SJSA1 (cell line): Measurements from ENCODE around the gene CPED1. TPM values are rescaled to one million over a fixed set of nuclear protein-coding genes. Genes with fewer than 3 reads are reported as not detected.
"Not testable (repeated sequence)": the region's sequence is repeated elsewhere in the genome, so short reads cannot be mapped to it uniquely, and the experiment has no call there.

Source experiments
- DNase-seq, 2 experiments: peaks; one replicate each; pipeline ENCODE4 v3.0.0-alpha.2; 2015 to 2020; ENCODE audit warnings: low spot score in 2 of 2, low read depth in 1 of 2
- H3K27ac ChIP-seq: fragments of 250-450 bp; sonication (Bioruptor Pico); 2 replicates; pipeline ENCODE4 v1.5.1; 2020; ENCODE audit warnings: mild to moderate bottlenecking, moderate library complexity
- H3K27me3 ChIP-seq: fragments of 250-450 bp; sonication (Bioruptor Pico); replicated peaks from 2 replicates; pipeline ENCODE4 v1.5.1; 2020; ENCODE audit warnings: mild to moderate bottlenecking, moderate library complexity
- H3K36me3 ChIP-seq: fragments of 250-450 bp; sonication (Bioruptor Pico); 2 replicates; pipeline ENCODE4 v1.5.1; 2020; ENCODE audit warnings: mild to moderate bottlenecking
- H3K4me1 ChIP-seq: fragments of 250-450 bp; sonication (Bioruptor Pico); replicated peaks from 2 replicates; pipeline ENCODE4 v1.6.1; 2021; ENCODE audit warnings: mild to moderate bottlenecking
- H3K4me3 ChIP-seq: fragments of 250-450 bp; sonication (Bioruptor Pico); 2 replicates; pipeline ENCODE4 v1.5.1; 2020; ENCODE audit warnings: mild to moderate bottlenecking
- H3K9me3 ChIP-seq: fragments of 250-450 bp; sonication (Bioruptor Pico); replicated peaks from 2 replicates; pipeline ENCODE4 v1.5.1; 2020; ENCODE audit warnings: mild to moderate bottlenecking
- total RNA-seq: library from RNA; depleted of rRNA; stranded (reverse); fragments of >200 nt; shearing (Covaris generic); gene quantifications from 2 replicates; pipeline ENCODE4 v1.2.3, GENCODE V29; 2014

Gene CPED1
- total RNA-seq, 1 experiment from 2014 or later, result 64.8 TPM

DNA sequence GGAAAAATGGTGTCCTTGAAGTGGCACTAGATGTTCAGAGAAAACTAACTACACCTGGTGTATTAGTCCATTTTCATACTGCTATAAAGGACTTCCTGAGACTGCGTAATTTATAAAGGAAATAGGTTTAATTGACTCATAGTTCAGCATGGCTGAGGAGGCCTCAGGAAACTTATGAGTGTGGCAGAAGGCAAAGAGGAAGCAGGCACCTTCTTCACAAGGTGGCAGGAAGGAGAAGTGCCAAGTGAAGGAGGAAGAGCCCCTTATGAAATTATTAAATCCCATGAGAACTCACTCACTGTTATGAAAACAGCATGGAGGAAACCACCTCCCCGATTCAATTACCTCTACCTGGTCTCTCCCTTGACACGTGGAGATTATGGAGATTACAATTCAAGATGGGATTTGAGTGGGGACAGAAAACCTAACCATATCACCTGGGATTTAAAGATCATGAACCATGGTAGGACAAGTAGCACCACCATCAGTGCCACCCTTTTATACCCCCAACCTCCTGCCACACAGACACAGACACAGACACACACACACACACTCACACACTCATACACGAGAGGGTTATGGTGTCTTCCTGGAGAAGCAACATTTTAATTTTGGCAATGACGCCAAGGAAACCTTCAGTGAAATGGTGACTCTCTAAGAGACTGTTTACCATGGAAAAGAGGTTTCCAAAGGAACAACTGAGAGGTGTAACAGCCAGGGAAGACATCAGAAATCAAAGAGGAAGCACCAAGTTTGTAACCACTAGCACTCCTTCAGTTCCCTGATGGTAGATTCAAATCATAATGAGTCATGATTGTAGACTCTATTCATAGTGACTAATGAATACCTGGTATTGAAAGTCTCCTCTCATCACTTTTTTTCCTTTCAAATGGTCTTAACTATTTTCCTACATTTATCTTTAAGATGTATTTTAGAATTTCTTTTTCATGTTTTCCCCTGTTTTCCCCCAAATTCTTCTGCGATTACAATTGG lies 298.5 kb downstream of the CPED1 start:
- DNase-seq, result no peak
- H3K9me3 ChIP-seq, result 0 out of 2 replicates have a peak, but pooled peaks cover 2% of the 10 kb centered on the region

DNA sequence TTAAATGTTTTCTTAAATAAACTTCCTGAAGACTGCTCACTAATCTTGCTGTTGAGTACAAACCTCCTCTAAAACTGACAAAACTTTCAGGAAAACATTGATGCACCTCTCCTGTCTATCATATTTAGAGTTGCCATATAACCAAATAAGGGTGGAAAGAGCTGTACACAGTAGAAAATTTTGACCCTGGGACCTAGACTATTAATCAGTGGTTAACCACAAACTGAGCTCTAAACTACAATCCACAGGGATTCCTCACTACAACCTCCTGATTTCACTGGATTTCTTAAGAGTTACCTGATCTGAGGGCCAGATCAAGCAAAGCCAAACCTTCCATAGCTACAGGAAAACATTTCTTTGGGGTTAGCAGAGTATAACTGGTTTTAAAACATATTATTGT lies 300.4 kb downstream of the CPED1 start:
- DNase-seq, result no peak
- Histone ChIP-seq H3K9me3 (0 out of 2 replicates have a peak, but pooled peaks cover 2% of the 10 kb centered on the region), H3K27ac (no peak overlapping the region), H3K4me3 (no peak overlapping the region), H3K36me3 (peaks cover 9% of the 10 kb centered on the region), H3K4me1 (peaks cover 20% of the 10 kb centered on the region), H3K27me3 (no peaks in the 10 kb centered on the region)

More for the DNA sequence above, 298.5 kb downstream of the CPED1 start:
- H3K27me3 ChIP-seq, result no peaks in the 10 kb centered on the region
- H3K36me3 ChIP-seq, result peaks cover 13% of the 10 kb centered on the region
- no peak overlapping the region for H3K27ac ChIP-seq
- no peak overlapping the region for H3K4me3 ChIP-seq
- H3K4me1 ChIP-seq, result peaks cover 20% of the 10 kb centered on the region

GRCh38 chr7:121289930-121290329 lies 301.4 kb downstream of the CPED1 start:
- not testable (repeated sequence) for DNase-seq, H3K27me3 ChIP-seq, H3K36me3 ChIP-seq, H3K9me3 ChIP-seq, H3K27ac ChIP-seq, H3K4me3 ChIP-seq
- peaks cover 20% of the 10 kb centered on the region for H3K4me1 ChIP-seq

- Histone ChIP-seq H3K9me3 (no peaks in the 10 kb centered on the region), H3K27me3 (no peaks in the 10 kb centered on the region), H3K4me3 (no peak overlapping the region), H3K27ac (no peak overlapping the region), H3K36me3 (peaks cover 10% of the 10 kb centered on the region), H3K4me1 (peaks cover 15% of the 10 kb centered on the region)
- no peak for DNase-seq
These were observed 306.0 kb downstream of the CPED1 start for GRCh38 chr7:121294448-121294992.

GRCh38 chr7:121297843-121298242 lies 309.3 kb downstream of the CPED1 start:
- no peaks in the 10 kb centered on the region for H3K27me3 ChIP-seq
- peaks cover 37% of the 10 kb centered on the region for H3K4me1 ChIP-seq
- no peak overlapping the region for H3K4me3 ChIP-seq
- peaks cover 5% of the 10 kb centered on the region for H3K36me3 ChIP-seq
- H3K9me3 ChIP-seq, result no peaks in the 10 kb centered on the region
- no peak overlapping the region for H3K27ac ChIP-seq
- DNase-seq, result no peak

DNA sequence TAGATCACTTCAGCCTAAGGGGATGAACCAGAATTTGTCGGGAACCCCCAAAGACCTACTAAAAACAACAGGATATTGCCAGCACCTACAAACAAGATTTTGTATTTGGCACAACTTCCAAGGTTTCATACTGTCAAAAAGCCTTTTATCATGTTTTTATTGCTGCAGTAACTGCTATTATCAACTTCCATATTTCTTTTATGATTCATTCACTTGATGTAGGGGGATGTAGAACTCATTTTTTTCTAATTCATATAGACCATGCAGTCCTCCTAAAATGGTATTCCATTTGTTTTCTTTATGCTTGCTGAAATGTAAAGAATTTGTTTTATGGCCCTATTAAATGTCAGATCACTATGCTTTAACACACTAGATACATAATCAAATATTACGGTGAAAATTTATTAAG lies 310.3 kb downstream of the CPED1 start:
- Histone ChIP-seq H3K36me3 (peaks cover 5% of the 10 kb centered on the region), H3K9me3 (no peaks in the 10 kb centered on the region), H3K27ac (no peak overlapping the region), H3K4me1 (peaks cover 47% of the 10 kb centered on the region), H3K27me3 (no peaks in the 10 kb centered on the region), H3K4me3 (no peak overlapping the region)
- no peak for DNase-seq

GRCh38 chr7:121300685-121301420 lies 312.3 kb downstream of the CPED1 start:
- Histone ChIP-seq H3K27ac (peak overlapping the region; percentile 92), H3K27me3 (no peaks in the 10 kb centered on the region), H3K9me3 (no peaks in the 10 kb centered on the region), H3K36me3 (peaks cover 2% of the 10 kb centered on the region), H3K4me1 (peaks cover 63% of the 10 kb centered on the region), H3K4me3 (no peak overlapping the region)
- no peak for DNase-seq

- H3K36me3 ChIP-seq, result no peaks in the 10 kb centered on the region
- no peaks in the 10 kb centered on the region for H3K9me3 ChIP-seq
- no peak overlapping the region for H3K4me3 ChIP-seq
- no peaks in the 10 kb centered on the region for H3K27me3 ChIP-seq
- DNase-seq, result no peak
- peak overlapping the region; percentile 92 for H3K27ac ChIP-seq
- H3K4me1 ChIP-seq, result peaks cover 68% of the 10 kb centered on the region
These were observed 313.1 kb downstream of the CPED1 start for GRCh38 chr7:121301446-121302213.

DNA sequence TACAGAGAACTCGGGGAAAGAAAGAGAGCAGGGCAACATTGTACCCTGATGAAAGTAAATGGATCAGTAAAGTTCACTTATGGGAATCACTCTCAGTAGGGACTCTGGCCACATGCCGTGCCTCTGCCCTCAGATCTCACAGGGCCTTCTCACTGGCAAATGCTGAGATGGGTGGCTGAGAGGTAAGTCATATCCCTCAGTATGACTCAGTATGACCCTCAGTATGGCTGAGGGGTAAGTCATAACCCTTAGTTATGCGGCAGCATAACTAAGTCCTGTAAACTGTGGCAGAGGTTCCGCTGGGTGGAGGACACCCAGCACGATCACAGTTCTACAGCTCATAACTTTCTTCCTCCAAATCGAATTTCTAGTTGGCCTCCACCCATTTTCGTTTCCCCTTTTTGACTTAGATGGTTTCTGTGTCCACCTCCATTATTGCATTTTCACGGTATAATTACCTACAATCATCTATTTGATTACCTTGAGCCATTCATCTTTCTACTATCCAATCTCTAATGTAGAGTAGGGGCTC lies 313.8 kb downstream of the CPED1 start:
- Histone ChIP-seq H3K36me3 (no peaks in the 10 kb centered on the region), H3K4me1 (peaks cover 71% of the 10 kb centered on the region), H3K4me3 (no peak overlapping the region), H3K9me3 (no peaks in the 10 kb centered on the region), H3K27me3 (no peaks in the 10 kb centered on the region), H3K27ac (peak overlapping the region; percentile 92)
- peak; percentile 81 to 89 for DNase-seq

GRCh38 chr7:121303422-121304101 lies 315.1 kb downstream of the CPED1 start:
- Histone ChIP-seq H3K4me3 (no peak overlapping the region), H3K27me3 (no peaks in the 10 kb centered on the region), H3K4me1 (peaks cover 61% of the 10 kb centered on the region), H3K9me3 (no peaks in the 10 kb centered on the region), H3K36me3 (no peaks in the 10 kb centered on the region), H3K27ac (peak overlapping the region; percentile 92)
- no peak for DNase-seq

DNA sequence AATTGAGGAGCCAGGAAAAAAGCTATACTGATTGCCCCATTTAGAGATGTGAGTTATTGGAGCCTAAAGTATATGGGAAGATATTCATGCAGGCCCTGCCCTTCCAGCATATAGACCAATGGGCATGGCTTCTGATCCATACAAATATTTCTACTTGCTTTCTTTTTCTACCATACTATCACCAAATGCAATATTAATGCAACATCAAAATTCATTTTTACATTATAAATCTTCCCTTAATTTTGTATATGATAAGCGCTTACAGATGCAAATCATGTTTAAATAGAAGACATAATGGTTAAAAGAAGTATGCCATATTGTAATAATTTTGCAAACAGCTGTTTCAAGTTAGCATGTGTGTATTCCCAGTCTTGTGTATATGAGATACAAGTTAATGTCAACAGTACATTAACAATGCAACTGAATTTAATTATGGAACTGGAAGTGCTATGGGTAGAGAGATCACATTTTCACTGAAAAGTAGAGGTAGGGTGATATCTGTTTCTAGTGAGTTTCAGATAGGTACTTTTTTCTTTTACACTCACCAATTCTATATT lies 315.7 kb downstream of the CPED1 start:
- H3K27me3 ChIP-seq, result no peaks in the 10 kb centered on the region
- H3K27ac ChIP-seq, result no peak overlapping the region
- H3K9me3 ChIP-seq, result no peaks in the 10 kb centered on the region
- H3K4me3 ChIP-seq, result no peak overlapping the region
- no peaks in the 10 kb centered on the region for H3K36me3 ChIP-seq
- H3K4me1 ChIP-seq, result peaks cover 56% of the 10 kb centered on the region
- DNase-seq, result no peak

GRCh38 chr7:121305109-121305508 lies 316.6 kb downstream of the CPED1 start:
- Histone ChIP-seq H3K36me3 (no peaks in the 10 kb centered on the region), H3K27me3 (no peaks in the 10 kb centered on the region), H3K4me1 (peaks cover 56% of the 10 kb centered on the region), H3K4me3 (no peak overlapping the region), H3K9me3 (no peaks in the 10 kb centered on the region), H3K27ac (no peak overlapping the region)
- no peak for DNase-seq
